Activated CD4-positive, alpha-beta T cell treated with anti-CD3 and anti-CD28 coated beads for 4 hours (primary cell): ENCODE results near the gene SEMA3A.

ENCODE experiments used
- DNase-seq, 2 donors: peaks; one replicate each; pipeline ENCODE4 v3.0.0-alpha.2; 2020

The SEMA3A gene

GRCh38 chr7:83996879-83997278 is 197.7 kb downstream of the SEMA3A start:
- DNase-seq: no peak

DNA sequence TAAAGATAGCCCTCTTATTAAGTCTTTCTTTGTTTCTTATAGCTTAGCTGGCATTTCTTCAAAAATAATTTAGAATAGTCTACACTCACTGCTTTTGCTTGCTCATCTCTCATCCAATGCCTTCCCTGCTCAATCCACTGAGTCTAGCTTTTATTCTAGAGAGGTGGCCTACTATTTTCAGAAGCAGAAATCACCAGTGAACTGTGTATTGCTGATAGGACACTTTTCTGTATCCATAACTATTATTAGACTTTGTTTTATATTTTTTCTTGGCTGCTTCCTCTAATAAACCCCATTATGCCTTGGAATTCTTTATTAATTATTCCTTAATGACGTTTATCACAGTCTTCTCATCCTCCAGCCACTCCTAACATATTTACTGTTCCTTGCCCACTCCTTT is 206.8 kb downstream of the SEMA3A start:
- DNase-seq: no peak

GRCh38 chr7:83985821-83986220 is 208.8 kb downstream of the SEMA3A start:
- DNase-seq: no peak

- no peak for DNase-seq
These were observed 210.0 kb downstream of the SEMA3A start for GRCh38 chr7:83984591-83984990.

- DNase-seq: no peak
These were observed 210.5 kb downstream of the SEMA3A start for GRCh38 chr7:83984076-83984475.

GRCh38 chr7:83983606-83984005 is 211.0 kb downstream of the SEMA3A start:
- no peak for DNase-seq

DNA sequence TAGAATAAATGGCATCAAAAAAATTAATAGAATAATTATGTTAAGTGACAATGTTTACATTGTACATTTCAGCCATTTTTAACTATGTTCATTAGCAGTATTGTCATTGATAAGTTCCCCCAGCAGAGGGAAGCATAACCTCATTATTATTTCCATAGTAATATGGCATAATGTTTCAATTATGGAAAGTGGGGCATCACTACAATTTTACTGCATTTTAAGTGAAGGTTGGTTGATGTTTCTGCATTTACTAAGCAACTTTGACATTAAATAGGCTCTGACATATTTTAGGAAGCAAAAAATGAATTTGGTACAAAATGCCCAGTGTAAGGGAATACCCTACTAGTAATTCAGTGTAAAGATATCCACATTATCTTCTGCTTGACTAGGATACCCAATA is 218.3 kb downstream of the SEMA3A start:
- DNase-seq: peak in 1 of 2 donors; percentile 8

- no peak for DNase-seq
These were observed 224.5 kb downstream of the SEMA3A start for GRCh38 chr7:83970081-83970480.

GRCh38 chr7:83964318-83964717 is 230.3 kb downstream of the SEMA3A start:
- no peak for DNase-seq

DNA sequence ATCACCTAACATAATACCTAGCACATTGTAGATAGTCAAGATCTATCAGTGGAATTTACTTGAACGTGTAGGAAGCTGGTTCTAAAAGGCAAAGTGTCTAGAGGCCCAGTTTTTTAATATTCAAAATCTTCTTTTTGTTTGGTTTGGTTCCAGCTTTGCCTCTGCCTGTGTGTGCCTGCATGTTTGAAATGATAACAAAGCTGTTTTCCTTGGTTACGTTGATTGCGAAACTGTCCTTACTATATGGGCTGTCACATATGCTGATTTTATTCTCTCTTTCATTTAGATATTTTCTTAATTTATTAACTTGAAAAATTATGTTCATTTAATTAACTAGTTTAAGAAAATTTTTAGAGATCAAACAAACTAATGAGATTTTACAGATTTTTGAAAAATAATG is 237.3 kb downstream of the SEMA3A start:
- no peak for DNase-seq

DNA sequence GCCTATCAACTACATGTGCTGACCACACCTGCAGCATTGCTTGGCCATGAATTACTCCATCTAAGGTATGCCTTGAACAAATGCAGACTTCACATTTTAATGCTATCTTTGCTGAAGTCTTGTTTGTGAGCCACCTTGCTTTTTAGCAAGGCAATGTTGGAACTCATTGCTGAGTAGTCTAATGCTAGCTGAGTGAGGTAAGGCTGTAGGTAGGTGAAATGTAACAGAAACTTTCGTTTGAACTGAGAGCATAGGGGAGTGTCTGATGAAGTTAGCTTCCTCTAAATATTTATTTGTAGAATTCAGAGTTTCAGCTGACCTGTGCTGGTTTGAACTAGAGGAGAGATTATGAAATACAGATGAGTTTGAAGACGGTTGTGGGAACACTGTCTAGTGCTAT is 238.5 kb downstream of the SEMA3A start:
- no peak for DNase-seq

GRCh38 chr7:83952236-83952635 is 242.4 kb downstream of the SEMA3A start:
- no peak for DNase-seq

DNA sequence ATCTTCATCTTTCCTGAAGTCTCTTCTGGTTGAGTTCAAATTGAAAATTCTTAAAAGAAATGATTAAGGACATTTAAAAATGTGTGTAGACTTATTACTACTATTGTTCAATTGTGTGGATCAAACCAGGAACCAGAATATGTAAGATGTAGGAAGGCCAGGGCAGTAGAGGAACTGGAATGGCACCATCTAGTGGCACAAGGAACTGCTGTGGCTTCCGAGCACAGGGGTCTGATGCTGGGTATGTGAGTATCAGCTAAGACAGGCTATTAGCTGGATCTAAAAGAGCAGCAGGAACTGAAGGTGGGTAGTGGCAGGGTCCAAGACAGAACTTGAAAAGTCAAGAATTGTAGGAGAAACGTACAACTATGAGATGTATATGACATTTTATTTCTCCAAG is 247.3 kb downstream of the SEMA3A start:
- DNase-seq: no peak

GRCh38 chr7:83946801-83947200 is 247.8 kb downstream of the SEMA3A start:
- no peak for DNase-seq

GRCh38 chr7:83941300-83941699 is 253.3 kb downstream of the SEMA3A start:
- no peak for DNase-seq

- DNase-seq: no peak
These were observed 256.7 kb downstream of the SEMA3A start for GRCh38 chr7:83937930-83938329.

DNA sequence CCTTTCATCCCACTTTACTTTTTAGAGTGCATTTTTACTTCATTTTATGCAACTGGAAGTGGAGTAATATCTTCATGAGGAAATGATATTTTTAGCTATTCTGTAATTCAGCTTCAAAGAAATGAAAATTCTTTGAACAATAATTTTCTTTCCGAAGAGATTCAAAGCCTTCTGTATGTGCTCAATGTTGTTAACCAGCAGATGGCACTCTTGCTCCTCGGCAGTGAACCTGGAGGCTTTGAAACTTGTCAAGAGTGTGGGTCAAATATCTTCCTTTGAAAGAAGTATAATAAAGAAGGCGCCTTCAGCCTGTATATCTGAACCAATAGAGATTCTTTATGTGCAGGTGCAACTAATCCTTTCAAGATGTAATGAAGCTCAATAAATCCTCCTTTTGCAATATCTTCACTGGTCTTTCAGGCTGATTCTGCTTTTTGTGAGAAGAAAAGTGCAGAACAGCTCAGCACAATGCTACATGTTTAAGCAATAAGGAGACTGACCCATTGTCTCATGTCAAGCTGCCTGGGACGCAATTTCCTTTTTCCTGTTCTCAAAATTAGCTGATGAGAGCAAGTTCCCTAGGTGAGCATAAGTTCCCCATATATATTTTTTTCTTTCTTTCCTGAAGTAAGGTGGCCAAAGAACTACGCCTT is 258.4 kb downstream of the SEMA3A start:
- peak in 1 of 2 donors; percentile 41 for DNase-seq

DNA sequence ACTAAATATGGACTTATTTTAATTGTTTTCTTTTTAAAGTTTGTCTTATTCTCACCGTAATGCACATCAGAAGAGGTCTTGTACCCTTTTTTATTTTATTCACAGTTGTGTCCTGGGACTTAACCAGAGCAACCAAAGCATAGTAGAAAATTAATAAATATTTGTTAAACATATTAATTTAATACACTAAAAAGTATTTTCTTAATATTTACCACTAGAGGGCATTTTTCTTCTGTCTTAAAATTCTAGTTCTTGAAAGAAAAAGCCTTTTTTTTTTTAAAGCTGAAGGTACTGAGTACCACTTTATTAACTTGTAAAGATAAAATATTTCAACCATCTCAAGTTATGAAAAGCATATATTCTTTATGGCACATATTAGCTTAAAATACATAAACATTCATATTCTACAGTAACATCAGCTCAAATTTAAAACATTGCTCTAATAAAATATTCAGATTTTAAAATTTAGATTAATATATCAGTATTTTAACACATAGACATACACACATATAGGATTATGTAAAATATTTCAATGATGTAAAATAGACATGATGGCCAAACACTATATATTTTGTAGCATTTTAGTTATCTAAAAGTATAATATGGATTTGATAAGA is 260.4 kb downstream of the SEMA3A start:
- no peak for DNase-seq

- DNase-seq: no peak
These were observed 262.6 kb downstream of the SEMA3A start for GRCh38 chr7:83931968-83932367.

DNA sequence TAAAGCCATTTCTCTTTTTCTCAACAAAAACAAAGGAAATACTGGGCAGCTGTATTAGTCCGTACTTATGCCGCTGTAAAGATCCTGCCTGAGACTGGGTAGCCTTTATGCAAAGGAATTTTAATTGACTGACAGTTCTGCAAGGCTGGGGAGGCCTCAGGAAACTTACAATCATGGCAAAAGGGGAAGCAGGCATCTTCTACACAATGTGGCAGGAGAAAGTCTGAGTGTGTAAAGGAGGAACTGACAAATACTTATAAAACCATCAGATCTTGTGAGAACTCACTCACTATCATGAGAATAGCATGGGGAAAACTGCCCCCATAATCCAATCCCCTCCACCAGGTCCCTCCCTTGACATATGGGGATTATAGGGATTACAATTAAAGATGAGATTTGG is 264.3 kb downstream of the SEMA3A start:
- DNase-seq: no peak

DNA sequence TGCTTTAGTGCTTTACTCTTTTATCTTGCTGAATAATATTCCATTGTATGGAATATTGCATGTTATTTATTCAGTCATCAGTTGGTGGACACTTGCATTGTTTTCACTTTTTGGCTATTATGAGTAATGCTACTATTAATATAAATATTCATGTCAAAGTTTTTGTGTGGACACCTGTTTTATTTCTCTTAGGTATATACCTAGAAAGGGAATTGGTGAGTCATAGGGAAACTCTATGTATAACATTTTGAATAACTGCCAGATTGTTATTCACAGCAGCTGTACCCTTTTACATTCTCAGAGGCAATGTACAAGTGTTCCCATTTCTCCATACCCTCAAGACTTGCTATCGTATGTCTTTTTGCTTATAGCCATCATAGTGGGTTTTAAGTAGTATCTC is 268.7 kb downstream of the SEMA3A start:
- no peak for DNase-seq

DNA sequence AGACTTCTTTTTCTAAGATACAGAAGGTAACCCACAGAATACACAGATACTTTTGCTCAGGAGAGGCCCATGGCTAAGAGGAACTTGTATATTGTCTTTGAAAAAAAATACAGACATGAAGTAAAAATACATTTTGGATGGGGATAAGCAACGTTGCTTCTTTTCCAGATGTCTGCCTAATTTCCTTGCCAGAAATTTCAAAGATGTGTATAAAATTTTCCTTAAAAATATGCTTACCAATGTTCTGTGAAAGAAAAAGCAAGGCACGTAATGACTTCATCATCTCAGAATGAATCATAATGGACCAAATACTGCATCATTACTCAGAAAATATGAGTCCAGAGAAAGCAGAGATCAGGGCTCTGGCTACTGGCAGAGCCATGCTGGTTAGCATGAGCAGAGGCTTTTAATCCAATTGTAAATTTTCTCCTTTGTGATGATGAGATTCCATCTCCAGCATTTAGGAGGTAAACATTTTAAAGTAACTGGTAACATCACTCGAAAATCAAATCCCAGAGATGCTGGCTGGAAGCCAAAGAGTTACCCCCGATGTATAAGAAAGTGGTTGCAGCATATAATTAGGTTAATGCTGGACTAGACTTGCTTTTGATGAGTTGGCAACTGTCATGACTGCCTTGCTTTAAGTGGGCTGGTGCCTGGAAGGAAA is 272.5 kb downstream of the SEMA3A start:
- DNase-seq: no peak

DNA sequence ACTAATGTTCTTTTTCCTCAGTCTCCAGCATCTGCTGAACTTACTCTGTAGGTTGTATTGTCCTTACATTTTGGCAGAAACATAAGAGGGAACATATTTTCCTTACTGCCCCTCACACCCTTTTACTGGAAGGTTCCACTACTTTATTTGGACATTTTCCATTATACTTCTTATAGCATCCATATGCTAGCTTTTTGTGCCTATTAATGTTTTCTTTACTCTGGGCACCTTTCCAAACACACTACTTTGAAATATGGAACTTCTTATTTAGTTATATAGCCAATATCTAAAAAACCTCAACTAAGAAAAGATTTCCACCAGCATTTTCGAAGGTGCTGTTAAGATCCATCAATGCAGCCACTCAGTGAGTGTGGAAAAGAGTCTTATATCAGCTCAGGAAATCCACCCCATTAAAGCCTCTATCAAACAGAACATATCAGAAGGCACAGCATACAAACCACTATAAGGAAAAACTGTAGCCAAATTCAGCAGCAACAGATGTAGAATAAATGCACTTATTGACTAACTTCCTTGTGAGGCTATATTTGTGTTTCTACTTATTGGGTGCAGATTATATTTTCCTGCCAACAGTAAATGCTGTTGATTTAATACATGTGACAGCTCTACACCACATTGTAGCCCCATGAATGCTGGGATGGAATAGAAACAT is 273.2 kb downstream of the SEMA3A start:
- DNase-seq: no peak

GRCh38 chr7:83918142-83918541 is 276.4 kb downstream of the SEMA3A start:
- DNase-seq: no peak
